ENCODE data around the gene CSMD2. TPM values are rescaled to one million over a fixed set of nuclear protein-coding genes. Genes with fewer than 3 reads are reported as not detected.

CSMD2 gene
- total and polyA plus RNA-seq, 2 of the 4 experiments (the other 2 are of a cell fraction) = under 0.01 to 0.36 TPM

- Histone ChIP-seq H4K20me1 (ENCODE audit: insufficient read depth, low read length) (no peaks in the 10 kb centered on the region), H2AK5ac (ENCODE audit: low read depth, low read length) (no peak overlapping the region), H3K4me2 (ENCODE audit: low read depth, low read length) (no peak overlapping the region), H4K8ac (ENCODE audit: low read depth in 2 of 2, low read length in 2 of 2) (no peak overlapping the region), H3K4me3 (ENCODE audit: insufficient read depth, low read depth, low read length) (no peak overlapping the region), H3K23ac (ENCODE audit: low read depth, low read length) (no peak overlapping the region), H2AFZ (replicated peaks; ENCODE audit: low read length, poor library complexity) (no peak overlapping the region), H2BK5ac (ENCODE audit: low read depth, low read length, poor library complexity, severe bottlenecking) (no peak overlapping the region), H3K27me3 (ENCODE audit: control insufficient read depth, insufficient read depth, low read length) (no peaks in the 10 kb centered on the region), H3K4ac (ENCODE audit: low read depth, low read length) (no peak overlapping the region), H3K9me1 (ENCODE audit: insufficient read depth, low read length) (no peaks in the 10 kb centered on the region), H3K9ac (ENCODE audit: low read depth, low read length) (no peak overlapping the region), H3K79me1 (ENCODE audit: low read depth in 1 of 2, low read length in 2 of 2) (no peaks in the 10 kb centered on the region), H2AK9ac (replicated peaks; ENCODE audit: low read depth, low read length, poor library complexity) (no peak overlapping the region), H2BK20ac (ENCODE audit: low read depth, low read length) (no peak overlapping the region), H3K9me3 (ENCODE audit: control insufficient read depth, insufficient read depth, low read length) (peaks cover 15% of the 10 kb centered on the region), H3K27ac (ENCODE audit: insufficient read depth, low read length) (no peak overlapping the region), H4K5ac (ENCODE audit: low read depth, low read length) (no peak overlapping the region), H3K14ac (replicated peaks; ENCODE audit: low read depth, low read length) (no peak overlapping the region), H2BK120ac (ENCODE audit: low read depth, low read length) (no peak overlapping the region), H2BK15ac (ENCODE audit: low read depth, low read length) (no peak overlapping the region), H3K4me1 (ENCODE audit: control insufficient read depth, insufficient read depth, low read length) (no peaks in the 10 kb centered on the region), H3K56ac (ENCODE audit: extremely low read depth, insufficient read depth, low read length) (no peak overlapping the region), H3K18ac (ENCODE audit: low read depth, low read length) (no peak overlapping the region), H3K36me3 (ENCODE audit: control insufficient read depth, insufficient read depth, low read length) (no peaks in the 10 kb centered on the region), H4K91ac (ENCODE audit: insufficient read depth, low read depth, low read length) (no peak overlapping the region)
- dilution Hi-C loops (cut with HindIII; ENCODE audit: low sequenced_read_pairs, unreplicated experiment) = no loop called here
- TF ChIP-seq CHD1 (IDR thresholded peaks at IDR 0.05; ENCODE audit: low read depth, low read length) (no peak), RAD21 (IDR thresholded peaks at IDR 0.05; ENCODE audit: low read length) (no peak), NFE2L2 (IDR thresholded peaks at IDR 0.05; ENCODE audit: low read depth, low read length) (no peak), RCOR1 (IDR thresholded peaks at IDR 0.05; ENCODE audit: insufficient replicate concordance, low read length) (no peak), MAFK (IDR thresholded peaks at IDR 0.05; ENCODE audit: low read depth, low read length) (no peak), POLR2A (IDR thresholded peaks at IDR 0.05; ENCODE audit: low read depth, low read length) (no peak), MXI1 (IDR thresholded peaks at IDR 0.05; ENCODE audit: borderline replicate concordance, low read depth, low read length) (no peak), CTCF (conservative IDR thresholded peaks at IDR 0.05; ENCODE audit: low read depth, low read length) (no peak), USF2 (IDR thresholded peaks at IDR 0.05; ENCODE audit: low read depth, low read length) (no peak), ELK1 (IDR thresholded peaks at IDR 0.05; ENCODE audit: borderline replicate concordance, low read depth, low read length) (no peak), BHLHE40 (IDR thresholded peaks at IDR 0.05; ENCODE audit: low read depth, low read length) (no peak), CEBPB (IDR thresholded peaks at IDR 0.05; ENCODE audit: low read depth, low read length) (no peak), RFX5 (IDR thresholded peaks at IDR 0.05; ENCODE audit: low read depth, low read length) (no peak), MAZ (IDR thresholded peaks at IDR 0.05; ENCODE audit: borderline replicate concordance, low read depth, low read length) (no peak), FOS (IDR thresholded peaks at IDR 0.05; ENCODE audit: low read depth, low read length) (no peak), SMC3 (IDR thresholded peaks at IDR 0.05; ENCODE audit: low read depth, low read length) (no peak)
- ChIA-PET POLR2A (ENCODE audit: unreplicated experiment) (no interaction called here), CTCF (no interaction called here)
- no peak for ATAC-seq (ENCODE audit: low read depth)
- no TSS peak for BruUV-seq (replicated peaks)
- in situ Hi-C loops (cut with MboI; ENCODE audit: low sequenced_read_pairs) = no loop called here
- WGBS, 2 experiments (ENCODE audit: extremely low coverage in 2 of 2, insufficient read length in 1 of 2) = no CpG with 5 or more reads among the region's 5 CpGs
- DNase-seq = no peak
- intact Hi-C loops (cut with micrococcal nuclease) = no loop called here
Measured at GRCh38 chr1:34034036-34034435, 131.0 kb downstream of the CSMD2 start.
